ENCODE measurements around the gene ST6GALNAC4. TPM values are rescaled to one million over a fixed set of nuclear protein-coding genes. Genes with fewer than 3 reads are reported as not detected.

The ST6GALNAC4 gene
- total and polyA plus RNA-seq, 2 donors (not counting 1 experiment from before 2014, with no cell fraction given): 80.5 to 199 TPM

DNA sequence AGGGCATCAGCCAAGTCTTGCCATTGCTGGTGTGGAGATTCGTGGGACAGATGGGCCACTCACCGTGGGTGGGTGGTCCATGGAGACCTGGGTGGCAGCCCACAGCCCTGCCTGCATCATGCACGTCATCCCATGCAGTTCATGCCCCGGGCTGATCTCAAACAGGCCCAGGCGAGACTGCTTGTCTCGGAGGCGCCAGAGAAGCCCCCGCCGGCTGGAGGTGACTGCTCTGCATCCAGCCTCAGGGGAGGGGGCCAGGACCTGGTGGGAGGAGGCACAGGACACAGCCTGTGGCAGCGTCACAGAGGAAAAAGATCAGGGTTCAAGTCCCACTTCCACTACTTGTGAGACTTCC is 12.8 kb upstream of the ST6GALNAC4 start:
- Histone ChIP-seq H3K27me3 (replicated peaks in 1 of 4; ENCODE audit: control extremely low read depth in 1 of 4, control insufficient read depth in 3 of 4, insufficient read depth in 4 of 4, low read length in 3 of 4) (peaks cover 0 to 39% (median 13%) of the 10 kb centered on the region in 4 experiments), H3K9me3 (ENCODE audit: control extremely low read depth in 1 of 3, control insufficient read depth in 2 of 3, insufficient read depth in 1 of 3, low read length in 2 of 3) (peaks cover 0 to 3% (median 0%) of the 10 kb centered on the region in 3 donors), H4K20me1 (ENCODE audit: control insufficient read depth, insufficient read depth, low read length, poor library complexity, severe bottlenecking) (peaks cover 11% of the 10 kb centered on the region), H3K79me2 (ENCODE audit: control insufficient read depth, insufficient read depth, low read length) (peaks cover 11% of the 10 kb centered on the region), H3K4me3 (ENCODE audit: control extremely low read depth in 1 of 5, extremely low read depth in 1 of 5, insufficient read depth in 1 of 5, low read depth in 2 of 5, low read length in 4 of 5) (no peak overlapping the region), H3K9ac (ENCODE audit: low read length) (no peak overlapping the region), H3K36me3 (replicated peaks in 1 of 2; ENCODE audit: control extremely low read depth in 1 of 2, control insufficient read depth in 1 of 2, extremely low read depth in 1 of 2, insufficient read depth in 2 of 2, low read length in 1 of 2) (no peaks in the 10 kb centered on the region), H3K4me2 (replicated peaks; ENCODE audit: low read depth, low read length, poor library complexity, severe bottlenecking) (no peak overlapping the region), H2AFZ (ENCODE audit: insufficient read depth, low read depth, low read length, poor library complexity, severe bottlenecking) (no peak overlapping the region), H3K4me1 (ENCODE audit: control insufficient read depth in 2 of 2, insufficient read depth in 2 of 2, low read length in 2 of 2) (peaks cover 33 to 40% of the 10 kb centered on the region in 2 donors), H3K27ac (ENCODE audit: low read length in 2 of 2) (no peak overlapping the region)
- Mint-ChIP-seq H3K27me3 (peaks cover 13% of the 10 kb centered on the region), H3K4me3 (peak overlapping the region; percentile 86), H3K9me3 (ENCODE audit: insufficient read depth) (no peaks in the 10 kb centered on the region), H3K4me1 (peaks cover 41% of the 10 kb centered on the region), H3K27ac (no peak overlapping the region)
- no peak for DNase-seq
- WGBS (ENCODE audit: insufficient coverage): 79% methylated on average over 9 of the region's 10 CpGs
- no peak for ATAC-seq (ENCODE audit: low read depth)
- CTCF ChIA-PET: interaction anchor here (0.9 to 1.9 kb wide), 4 partner anchors 8 to 158 kb away, joined by 3 to 12 read pairs (median 4); no protein-coding TSS in a partner anchor
- intact Hi-C loops (cut with micrococcal nuclease): no loop called here
- POLR2A ChIA-PET: interaction anchor here (1.0 kb wide), 1 partner anchor 158 kb away, joined by 4 read pairs; no protein-coding TSS in a partner anchor
- TF ChIP-seq, protein P1, sequence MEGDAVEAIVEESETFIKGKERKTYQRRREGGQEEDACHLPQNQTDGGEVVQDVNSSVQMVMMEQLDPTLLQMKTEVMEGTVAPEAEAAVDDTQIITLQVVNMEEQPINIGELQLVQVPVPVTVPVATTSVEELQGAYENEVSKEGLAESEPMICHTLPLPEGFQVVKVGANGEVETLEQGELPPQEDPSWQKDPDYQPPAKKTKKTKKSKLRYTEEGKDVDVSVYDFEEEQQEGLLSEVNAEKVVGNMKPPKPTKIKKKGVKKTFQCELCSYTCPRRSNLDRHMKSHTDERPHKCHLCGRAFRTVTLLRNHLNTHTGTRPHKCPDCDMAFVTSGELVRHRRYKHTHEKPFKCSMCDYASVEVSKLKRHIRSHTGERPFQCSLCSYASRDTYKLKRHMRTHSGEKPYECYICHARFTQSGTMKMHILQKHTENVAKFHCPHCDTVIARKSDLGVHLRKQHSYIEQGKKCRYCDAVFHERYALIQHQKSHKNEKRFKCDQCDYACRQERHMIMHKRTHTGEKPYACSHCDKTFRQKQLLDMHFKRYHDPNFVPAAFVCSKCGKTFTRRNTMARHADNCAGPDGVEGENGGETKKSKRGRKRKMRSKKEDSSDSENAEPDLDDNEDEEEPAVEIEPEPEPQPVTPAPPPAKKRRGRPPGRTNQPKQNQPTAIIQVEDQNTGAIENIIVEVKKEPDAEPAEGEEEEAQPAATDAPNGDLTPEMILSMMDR (IDR thresholded peaks at IDR 0.05): no peak

DNA sequence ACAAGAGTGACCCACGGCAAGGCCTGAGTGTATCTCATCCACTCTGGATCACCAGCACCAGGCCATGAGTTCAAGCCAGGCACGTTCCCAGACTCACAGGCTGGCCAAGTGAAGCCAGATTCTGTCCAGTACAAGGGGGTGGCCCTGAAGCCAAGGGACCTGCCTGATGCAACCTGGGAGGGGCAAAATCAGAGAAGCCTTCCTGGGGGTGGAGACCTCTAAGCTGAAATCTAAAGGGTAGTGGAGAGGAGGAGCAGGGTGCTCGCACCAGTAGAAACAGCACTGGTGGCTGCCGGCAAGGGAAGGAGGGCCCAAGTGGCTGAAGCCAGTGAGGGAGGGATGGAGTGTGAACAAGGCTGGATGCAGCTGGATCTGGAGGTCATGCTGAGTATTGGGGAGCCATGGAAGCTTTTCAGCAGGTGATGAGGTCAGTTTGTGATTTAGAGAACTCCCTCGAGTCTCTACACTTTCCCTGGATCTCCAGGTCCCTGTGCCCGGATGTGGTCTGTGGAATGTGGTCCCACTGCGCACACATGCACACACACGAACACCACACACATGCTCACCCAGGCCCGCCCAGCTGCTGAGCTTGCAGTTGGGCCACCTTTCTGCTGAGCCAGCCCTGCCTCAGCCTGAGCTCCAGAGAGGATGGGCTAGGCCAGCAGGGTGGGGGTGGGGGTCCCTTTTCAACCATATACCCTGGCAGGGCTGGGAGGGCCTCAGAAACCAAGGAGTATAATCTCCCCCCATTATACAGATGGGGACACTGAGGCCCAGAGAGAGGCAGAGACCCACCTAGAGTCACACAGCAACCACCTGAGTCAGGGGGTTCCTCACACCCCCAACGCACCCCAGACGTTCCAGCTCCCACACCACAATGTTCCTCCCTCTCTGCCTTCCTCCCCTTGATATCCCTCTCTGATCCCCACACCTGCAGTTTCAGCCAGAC is 12.1 kb upstream of the ST6GALNAC4 start:
- DNase-seq (no peak), ATAC-seq (ENCODE audit: low read depth) (no peak)
- peaks cover 0 to 3% (median 0%) of the 10 kb centered on the region in 3 donors for H3K9me3 ChIP-seq (ENCODE audit: control extremely low read depth in 1 of 3, control insufficient read depth in 2 of 3, insufficient read depth in 1 of 3, low read length in 2 of 3)
- 76% methylated on average over 11 of the region's 11 CpGs for WGBS (ENCODE audit: insufficient coverage)
- Mint-ChIP-seq H3K4me1 (peaks cover 35% of the 10 kb centered on the region), H3K4me3 (peak overlapping the region; percentile 54), H3K27me3 (peaks cover 14% of the 10 kb centered on the region), H3K27ac (peak overlapping the region; percentile 41), H3K9me3 (ENCODE audit: insufficient read depth) (no peaks in the 10 kb centered on the region)
- no peak overlapping the region for H3K9ac ChIP-seq (ENCODE audit: low read length)
- no peak overlapping the region for H2AFZ ChIP-seq (ENCODE audit: insufficient read depth, low read depth, low read length, poor library complexity, severe bottlenecking)
- peaks cover 5% of the 10 kb centered on the region for H3K79me2 ChIP-seq (ENCODE audit: control insufficient read depth, insufficient read depth, low read length)
- POLR2A ChIA-PET: interaction anchor here (0.6 to 0.7 kb wide), 2 partner anchors 26 to 37 kb away, joined by 3 to 4 read pairs; no protein-coding TSS in a partner anchor
- H3K36me3 ChIP-seq (replicated peaks in 1 of 2; ENCODE audit: control extremely low read depth in 1 of 2, control insufficient read depth in 1 of 2, extremely low read depth in 1 of 2, insufficient read depth in 2 of 2, low read length in 1 of 2): no peaks in the 10 kb centered on the region
- no peak for TF ChIP-seq EZH2 (IDR thresholded peaks at IDR 0.05; ENCODE audit: borderline replicate concordance, insufficient read depth, low read depth, low read length, poor library complexity, severe bottlenecking)
- TF ChIP-seq, protein P1 (IDR thresholded peaks at IDR 0.05): no peak
- H3K4me1 ChIP-seq (ENCODE audit: control insufficient read depth in 2 of 2, insufficient read depth in 2 of 2, low read length in 2 of 2): peaks cover 33 to 40% of the 10 kb centered on the region in 2 donors
- no peak overlapping the region for H3K4me3 ChIP-seq (ENCODE audit: control extremely low read depth in 1 of 5, extremely low read depth in 1 of 5, insufficient read depth in 1 of 5, low read depth in 2 of 5, low read length in 4 of 5)
- H3K4me2 ChIP-seq (replicated peaks; ENCODE audit: low read depth, low read length, poor library complexity, severe bottlenecking): no peak overlapping the region
- peaks cover 0 to 41% (median 13%) of the 10 kb centered on the region in 4 experiments for H3K27me3 ChIP-seq (replicated peaks in 1 of 4; ENCODE audit: control extremely low read depth in 1 of 4, control insufficient read depth in 3 of 4, insufficient read depth in 4 of 4, low read length in 3 of 4)
- intact Hi-C loops (cut with micrococcal nuclease): no loop called here
- CTCF ChIA-PET: interaction anchor here (0.6 to 1.9 kb wide), 3 partner anchors 7 to 158 kb away, joined by 3 to 12 read pairs (median 4); no protein-coding TSS in a partner anchor
- no peak overlapping the region for H3K27ac ChIP-seq (ENCODE audit: low read length in 2 of 2)
- peaks cover 5% of the 10 kb centered on the region for H4K20me1 ChIP-seq (ENCODE audit: control insufficient read depth, insufficient read depth, low read length, poor library complexity, severe bottlenecking)

Measured in B cell (primary cell).